NOMO-1 treated with dmso at 0.1 percent for 144 hours (cell line): Measurements from ENCODE around the gene TNNI3.

ENCODE experiments used
- DNase-seq: peaks from one replicate; lab custom pipeline; 2025; ENCODE audit not compliant: unreplicated experiment; lab: John Stamatoyannopoulos, UW

Gene TNNI3

DNA sequence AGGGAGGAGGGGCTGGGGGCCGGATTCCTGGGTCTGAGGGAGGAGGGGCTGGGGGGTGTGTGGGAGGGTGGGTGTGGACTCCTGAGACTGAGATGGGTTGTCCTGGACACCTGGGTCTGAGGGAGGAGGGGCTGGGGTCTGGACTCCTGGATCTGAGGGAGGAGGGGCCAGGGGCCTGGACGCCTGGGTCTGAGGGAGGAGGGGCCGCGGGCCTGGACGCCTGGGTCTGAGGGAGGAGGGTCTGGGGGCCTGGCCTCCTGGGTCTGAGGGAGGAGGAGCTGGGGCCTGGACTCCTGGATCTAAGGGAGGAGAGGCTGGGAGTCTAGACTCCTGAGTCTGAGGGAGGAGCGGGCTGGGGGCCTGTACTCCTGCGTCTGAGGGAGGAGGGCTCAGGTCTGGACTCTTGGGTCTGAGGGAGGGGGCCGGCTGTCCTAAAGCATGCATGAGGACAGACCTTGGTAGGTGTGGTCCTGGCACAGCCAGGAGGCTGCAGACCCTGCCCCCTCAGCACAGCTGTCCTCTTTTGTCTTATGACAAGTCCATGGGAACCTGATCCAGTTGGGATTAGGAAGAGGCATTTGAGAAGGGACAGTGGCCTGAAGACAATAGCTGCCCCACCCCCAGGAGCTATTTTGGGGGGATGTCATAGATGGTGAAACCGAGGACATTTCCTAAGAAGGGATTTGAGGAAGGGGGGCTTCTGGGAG, 9.8 kb downstream of the TNNI3 start:
- no peak for DNase-seq

DNA sequence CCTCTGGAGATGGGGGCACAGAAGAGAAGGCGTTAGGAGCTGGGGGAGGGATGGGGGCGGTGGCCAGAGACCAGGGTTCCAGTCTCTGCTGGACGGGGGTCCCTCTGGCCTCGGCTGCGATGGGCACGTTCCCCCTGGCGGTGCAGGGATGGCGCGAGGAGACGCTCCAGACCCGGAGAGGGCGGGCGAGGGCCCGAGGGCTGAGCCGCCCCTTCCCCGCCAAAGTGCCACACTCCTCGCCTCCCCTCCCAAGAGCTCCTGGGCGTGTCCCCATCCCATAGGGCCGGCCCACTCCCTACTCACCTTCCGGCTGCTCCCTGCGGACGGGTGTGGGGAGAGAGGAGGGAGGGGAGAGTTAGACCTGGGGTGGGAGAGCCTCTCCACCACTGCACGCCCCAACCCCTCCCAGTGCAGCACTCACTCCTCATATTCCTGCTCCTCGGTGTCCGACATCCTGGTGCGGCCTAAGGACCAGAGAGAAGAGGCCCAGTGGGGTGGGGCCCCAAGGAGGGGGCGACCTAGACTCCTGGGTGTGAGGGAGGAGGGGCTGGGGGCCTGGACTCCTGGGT, 10.7 kb downstream of the TNNI3 start:
- DNase-seq: no peak

DNA sequence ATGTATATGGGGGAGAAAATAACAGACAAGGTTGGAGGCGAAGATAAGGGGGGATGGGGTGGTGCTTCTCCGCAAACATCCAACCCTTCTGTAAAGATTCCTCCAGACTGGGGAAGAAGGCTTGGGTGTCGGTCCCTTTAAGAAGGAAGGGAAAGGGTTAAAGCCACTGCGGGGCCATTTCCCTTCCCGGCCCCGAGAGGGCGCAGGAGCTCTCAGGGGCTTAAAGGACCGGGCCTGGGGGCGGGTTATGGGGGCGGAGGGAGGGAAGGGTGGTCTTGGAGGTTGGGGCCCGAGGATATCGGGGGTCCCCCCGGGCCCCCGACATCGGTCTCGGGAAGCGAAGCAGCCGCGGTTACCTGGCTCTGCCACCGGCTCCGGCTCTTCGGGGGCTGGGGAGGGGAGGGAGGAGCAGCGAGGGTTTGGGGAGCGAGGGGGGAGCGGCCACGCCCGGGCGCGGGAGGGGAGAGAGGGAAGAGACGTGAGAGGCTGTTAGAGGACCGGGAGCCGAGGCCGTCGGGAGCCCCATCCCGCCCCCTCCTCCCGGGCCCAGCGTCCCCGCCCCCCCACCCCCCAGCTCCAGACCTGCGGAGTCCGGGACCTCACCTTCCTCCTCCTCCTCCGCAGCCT, 11.3 kb downstream of the TNNI3 start:
- peak; percentile 38 for DNase-seq

DNA sequence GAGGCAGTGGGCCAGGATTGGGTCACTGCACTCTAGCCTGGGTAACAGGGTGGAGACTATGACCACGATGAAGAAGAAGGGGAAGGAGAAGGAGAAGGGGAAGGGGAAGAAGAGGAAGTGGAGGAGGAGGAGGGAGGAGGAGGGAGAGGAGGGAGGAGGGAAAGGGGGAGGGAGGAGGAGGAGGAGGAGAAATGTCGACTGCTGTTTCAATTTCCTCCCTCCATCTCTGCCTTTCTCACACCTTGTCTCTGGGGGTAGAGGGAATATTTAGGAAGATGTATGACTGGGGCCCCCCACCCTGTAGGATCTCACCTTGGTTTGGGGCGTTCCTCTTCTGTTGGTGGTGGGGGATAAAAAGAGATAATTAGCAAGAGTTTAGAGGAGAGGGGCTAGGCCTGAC, 12.3 kb downstream of the TNNI3 start:
- peak; percentile 61 for DNase-seq

DNA sequence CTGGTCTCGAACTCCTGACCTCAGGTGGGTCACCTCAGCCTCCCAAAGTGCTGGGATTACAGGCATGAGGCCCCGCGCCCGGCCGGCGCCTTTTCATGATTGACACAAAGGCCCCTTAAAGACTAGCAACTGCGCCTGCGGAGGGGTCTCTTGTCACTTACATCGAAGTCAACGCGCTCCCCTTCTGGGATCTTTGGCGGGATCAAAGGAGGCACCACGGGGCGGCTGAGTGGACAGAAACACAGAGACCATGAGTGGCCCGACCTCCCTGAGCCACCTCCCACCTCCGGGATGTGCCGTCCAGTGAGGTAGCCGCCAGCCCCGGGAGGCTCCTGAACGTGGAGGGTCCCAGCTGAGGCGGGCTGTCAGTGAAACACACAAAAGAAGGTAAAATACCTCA, 15.8 kb downstream of the TNNI3 start:
- DNase-seq: no peak

DNA sequence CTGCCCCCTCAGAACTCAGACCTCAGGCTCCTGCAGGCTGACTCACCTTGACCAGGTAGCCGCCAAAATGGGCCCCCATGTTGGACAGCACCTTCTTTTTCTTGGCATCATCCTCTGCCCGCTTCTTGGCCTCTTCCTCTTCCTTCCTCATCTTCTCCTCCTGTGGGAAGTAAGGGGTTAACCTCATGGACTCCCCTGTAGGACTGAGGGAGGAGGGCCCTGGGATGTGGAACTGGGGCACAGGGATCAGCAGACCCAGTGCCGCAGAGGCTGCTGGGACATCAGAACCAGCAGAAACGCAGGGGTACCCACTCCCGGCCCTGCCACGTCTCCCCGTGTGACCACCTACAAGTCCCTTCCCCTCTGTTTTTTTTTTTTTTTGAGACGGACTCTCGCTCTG, 19.6 kb downstream of the TNNI3 start:
- DNase-seq: no peak

DNA sequence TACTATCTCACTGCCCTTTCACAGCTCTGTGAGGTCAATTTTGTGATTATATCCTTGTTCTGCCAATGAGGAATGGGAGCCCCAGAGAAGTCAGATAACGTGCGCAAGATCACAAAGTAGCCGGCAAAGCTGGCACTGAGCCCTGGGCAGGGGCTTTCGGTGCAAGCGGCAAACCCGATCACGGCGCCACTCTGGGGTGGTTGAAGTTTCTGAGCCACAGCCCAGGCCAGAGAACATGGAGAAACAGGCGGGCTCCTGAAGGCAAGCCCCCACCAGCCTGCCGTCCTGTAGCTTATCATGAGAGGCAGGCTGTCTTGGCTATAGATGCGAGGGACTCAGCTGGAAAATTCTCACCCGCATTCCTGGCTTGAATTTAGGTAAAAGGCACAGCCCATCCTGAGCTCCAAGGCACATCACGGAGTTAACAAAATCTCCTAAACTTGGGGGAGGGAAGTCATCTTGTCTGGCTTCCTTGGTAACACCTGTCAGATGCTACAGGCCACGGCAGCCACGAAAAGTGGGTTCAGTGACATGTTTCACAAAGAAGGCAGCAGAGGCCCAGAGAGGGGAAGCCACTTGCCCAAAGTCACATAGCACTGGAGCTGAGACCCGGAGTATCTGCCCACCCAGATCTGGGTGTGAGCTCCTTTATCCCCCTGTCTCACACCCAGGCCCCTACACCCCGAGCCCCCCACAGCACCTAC, 21.0 kb downstream of the TNNI3 start:
- no peak for DNase-seq

DNA sequence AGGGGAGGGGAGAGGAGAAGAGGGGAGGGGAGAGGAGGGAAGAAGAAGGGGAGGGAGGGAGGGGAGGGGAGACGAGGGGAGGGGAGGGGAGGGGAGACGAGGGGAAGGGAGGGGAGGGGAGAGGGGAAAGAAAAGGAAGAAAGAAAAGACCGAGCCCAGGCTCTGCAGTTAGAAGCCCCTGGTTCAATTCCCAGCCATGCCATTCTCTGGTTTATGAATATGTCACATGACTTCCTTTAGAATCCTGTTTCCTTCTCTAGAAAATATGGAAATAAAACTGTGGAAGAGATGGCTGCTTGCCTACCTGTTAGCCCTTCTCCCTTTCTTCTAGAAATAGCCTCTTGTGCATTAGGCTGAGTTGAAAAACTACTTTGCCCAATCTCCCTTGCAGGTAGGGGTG, 22.8 kb downstream of the TNNI3 start:
- no peak for DNase-seq

DNA sequence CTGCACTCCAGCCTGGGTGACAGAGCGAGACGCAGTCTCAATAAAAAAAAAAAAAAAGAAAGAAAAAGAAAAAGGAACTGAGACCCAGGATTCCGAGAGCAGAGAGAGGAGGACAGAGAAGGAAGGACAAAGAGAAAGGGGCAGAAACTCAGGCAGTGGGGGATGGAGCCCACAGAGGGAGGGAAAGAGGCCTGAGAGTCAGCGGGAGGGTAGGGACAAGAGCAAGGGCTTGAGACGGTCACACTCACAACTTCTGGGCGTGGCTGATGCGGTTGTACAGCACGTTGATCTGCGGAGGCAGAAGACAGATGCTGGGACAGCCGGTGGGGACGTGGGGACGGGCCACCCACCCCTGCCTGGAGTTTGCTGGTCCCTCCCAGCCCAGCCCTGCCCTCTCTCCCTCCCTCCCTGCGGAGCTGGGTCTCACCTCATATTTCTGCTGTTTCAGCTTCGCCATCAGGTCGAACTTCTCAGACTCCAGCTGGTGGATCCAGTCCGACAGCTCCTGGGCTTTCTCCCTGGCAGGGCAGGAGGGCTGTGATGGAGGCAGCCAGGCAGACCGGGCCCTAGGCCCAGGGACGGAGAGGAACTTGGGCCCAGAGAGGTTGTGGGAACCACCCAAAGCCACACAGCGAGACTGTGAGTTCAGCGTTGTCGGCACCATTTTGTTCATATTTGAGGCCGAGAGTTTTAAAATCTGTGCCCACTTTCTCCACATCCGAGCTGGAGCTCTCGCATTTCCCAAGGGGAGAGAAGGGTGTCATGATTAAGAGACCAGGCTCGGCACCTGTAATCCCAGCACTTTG, 23.7 kb downstream of the TNNI3 start:
- DNase-seq: peak; percentile 8

DNA sequence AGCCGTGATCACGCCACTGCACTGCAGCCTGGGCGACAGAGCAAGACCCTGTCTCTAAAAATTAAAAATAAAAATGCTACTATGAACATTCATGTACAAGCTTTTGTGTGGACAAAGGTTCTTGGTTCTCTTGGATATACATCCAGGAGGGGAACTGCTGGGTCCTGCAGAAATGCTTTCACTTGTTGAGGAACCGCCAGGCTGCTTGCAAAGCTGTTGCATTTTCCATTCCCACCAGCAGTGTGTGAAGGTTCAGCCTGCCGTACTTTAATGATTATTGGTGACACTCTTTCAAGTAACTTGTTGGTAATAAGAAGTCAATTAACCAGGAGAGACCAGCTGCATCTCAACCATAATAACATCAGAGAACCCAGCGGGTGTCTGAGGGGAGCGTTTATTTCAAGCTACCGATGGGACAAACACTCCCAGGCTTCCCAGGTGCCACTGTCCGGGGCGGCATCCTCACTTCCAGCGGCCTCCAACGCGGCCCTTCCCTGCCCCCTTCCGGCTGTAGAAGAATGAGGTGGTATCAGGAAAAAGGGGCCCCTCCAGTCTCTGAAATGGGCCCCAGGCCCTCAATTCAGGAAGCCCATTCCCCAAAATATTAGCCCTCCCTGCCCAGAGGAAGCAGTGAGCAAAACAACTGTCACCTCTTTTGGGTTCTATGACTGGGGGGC, 24.9 kb downstream of the TNNI3 start:
- DNase-seq: no peak

DNA sequence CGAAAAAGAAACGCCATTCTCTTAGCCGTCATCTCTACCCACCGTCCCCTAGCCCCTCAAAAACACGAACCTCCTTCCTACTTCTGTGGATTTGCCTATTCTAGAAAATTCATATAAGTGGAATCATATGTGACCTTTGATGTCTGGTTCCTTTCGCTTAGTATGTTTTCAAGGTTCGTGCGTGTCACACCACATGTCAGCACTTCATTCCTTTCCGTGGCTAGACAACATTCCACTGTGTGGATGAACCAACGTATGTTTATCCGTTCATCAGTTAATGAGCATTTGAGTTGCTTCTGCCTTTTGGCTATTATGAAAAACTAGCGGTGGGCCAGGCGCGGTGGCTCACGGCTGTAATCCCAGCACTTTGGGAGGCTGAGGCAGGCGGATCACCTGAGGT, 26.1 kb downstream of the TNNI3 start:
- no peak for DNase-seq

DNA sequence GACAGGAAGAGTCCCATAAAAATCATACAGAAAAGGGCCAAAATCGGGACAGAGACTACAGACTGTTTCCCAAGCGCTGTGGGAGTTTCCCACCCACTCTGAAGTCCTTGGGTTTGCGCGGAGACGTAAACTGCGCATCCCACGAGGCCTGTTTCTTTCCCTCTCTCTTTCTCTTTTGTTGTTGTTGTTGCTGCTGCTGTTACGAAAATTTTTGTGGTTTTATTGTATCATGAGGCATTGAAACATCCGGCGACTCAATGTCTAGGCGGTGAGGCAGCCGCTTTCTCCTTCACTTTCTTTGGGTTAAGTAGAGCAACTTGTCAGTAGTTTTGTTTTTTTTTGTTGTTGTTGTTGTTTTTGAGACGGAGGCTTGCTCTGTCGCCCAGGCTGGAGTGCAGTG, 38.5 kb downstream of the TNNI3 start:
- no peak for DNase-seq

DNA sequence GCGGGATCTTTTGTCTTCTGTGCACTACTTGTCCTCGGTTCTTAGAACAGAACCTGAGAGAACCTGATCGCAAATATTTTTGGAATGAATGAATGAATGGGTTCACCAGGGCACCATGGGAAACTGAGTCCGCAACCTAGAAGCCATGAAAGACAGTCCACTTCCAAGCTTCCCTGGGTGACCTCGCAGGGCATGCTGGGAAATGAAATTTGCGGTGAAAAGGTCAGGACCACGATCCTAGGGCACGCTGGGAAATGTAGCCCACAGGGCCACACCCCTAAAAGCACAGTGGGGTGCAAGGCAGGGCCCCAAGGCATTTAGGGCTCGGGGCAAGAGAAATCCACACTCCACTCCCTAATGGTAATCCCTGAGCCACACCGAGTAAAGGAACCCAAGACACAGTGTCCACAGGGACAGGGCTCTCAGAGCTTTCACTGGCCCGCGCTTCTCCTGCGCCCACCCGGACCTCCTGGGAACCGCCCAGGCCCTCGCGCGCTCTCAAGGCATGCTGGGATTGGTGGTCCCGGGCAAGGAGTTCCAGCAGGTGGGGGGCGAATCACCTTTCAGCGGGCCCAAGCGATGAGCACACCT, 39.0 kb downstream of the TNNI3 start:
- DNase-seq: no peak

DNA sequence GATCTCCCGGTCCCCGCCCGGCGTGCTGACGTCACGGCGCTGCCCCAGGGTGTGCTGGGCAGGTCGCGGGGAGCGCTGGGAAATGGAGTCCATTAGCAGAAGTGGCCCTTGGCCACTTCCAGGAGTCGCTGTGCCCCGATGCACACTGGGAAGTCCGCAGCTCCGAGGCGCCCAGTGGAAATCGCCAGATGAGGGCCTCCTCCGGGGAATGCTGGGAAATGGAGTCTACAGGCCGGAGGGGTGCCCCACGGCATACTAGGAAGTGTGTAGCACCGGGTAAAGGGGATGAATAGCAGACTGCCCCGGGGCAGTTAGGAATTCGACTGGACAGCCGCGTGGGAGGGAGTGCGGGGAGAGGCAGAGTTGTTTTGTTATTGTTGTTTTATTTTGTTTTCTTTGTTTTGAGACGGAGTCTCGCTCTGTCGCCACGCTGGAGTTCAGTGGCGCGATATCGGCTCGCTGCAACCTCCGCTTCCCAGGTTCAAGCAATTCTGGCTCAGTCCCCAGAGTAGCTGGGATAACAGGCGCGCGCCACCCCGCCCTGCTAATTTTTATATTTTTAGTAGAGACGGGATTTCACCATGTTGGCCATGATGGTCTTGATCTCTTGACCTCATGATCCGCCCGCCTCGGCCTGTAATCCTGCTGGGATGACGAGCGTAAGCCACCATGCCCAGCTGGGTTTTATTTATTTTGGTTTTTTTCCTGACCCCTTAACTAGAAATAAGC, 39.7 kb downstream of the TNNI3 start:
- peak; percentile 98 for DNase-seq

DNA sequence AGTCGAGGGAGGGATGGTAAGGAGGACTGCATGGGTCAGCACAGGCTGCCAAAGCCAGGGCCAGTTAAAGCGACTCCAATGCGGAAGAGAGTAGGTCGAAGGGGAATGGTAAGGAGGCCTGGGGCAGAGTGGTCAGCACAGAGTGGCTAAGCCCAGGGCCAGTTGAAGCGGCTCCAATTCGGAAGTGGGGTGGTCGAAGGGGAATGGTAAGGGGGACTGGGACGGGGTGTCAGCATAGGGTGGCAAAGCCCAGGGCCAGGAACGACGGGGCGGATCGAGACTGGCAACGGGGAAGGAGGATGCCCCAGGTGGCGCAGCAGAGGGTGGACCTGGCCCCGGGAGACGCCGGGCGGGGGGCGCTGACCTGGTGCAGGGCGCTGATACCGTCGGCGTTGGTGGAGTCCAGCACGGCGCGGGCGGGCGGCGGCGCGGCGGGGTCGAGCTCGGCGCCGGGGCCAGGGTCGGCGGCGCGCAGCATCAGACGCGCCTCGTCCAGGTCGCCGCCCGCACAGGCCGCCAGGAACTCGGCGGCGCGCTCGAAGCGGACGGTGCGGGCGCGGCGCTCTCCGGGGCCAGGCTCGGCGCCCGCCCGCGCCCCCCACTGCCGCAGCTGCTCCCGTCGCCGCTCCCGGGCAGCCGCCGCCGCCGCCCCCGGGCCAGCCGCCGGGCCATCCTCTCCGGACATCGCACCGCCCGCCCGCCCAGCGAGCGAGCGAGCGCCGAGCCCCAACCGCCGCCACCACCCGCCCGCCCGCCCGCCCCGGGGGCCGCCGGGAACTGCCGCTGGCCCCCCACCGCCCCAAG, 40.5 kb downstream of the TNNI3 start, which contains the start of gene PPP1R12C:
Gene PPP1R12C (minus strand): TSS at position 779 of the 804 bp plus-strand sequence. CDS start 94 bp downstream, at position 685.
- DNase-seq: no peak

DNA sequence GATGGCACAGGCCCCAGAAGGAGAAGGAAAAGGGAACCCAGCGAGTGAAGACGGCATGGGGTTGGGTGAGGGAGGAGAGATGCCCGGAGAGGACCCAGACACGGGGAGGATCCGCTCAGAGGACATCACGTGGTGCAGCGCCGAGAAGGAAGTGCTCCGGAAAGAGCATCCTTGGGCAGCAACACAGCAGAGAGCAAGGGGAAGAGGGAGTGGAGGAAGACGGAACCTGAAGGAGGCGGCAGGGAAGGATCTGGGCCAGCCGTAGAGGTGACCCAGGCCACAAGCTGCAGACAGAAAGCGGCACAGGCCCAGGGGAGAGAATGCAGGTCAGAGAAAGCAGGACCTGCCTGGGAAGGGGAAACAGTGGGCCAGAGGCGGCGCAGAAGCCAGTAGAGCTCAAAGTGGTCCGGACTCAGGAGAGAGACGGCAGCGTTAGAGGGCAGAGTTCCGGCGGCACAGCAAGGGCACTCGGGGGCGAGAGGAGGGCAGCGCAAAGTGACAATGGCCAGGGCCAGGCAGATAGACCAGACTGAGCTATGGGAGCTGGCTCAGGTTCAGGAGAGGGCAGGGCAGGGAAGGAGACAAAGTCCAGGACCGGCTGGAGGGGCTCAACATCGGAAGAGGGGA, 41.2 kb downstream of the TNNI3 start:
- peak; percentile 66 for DNase-seq

DNA sequence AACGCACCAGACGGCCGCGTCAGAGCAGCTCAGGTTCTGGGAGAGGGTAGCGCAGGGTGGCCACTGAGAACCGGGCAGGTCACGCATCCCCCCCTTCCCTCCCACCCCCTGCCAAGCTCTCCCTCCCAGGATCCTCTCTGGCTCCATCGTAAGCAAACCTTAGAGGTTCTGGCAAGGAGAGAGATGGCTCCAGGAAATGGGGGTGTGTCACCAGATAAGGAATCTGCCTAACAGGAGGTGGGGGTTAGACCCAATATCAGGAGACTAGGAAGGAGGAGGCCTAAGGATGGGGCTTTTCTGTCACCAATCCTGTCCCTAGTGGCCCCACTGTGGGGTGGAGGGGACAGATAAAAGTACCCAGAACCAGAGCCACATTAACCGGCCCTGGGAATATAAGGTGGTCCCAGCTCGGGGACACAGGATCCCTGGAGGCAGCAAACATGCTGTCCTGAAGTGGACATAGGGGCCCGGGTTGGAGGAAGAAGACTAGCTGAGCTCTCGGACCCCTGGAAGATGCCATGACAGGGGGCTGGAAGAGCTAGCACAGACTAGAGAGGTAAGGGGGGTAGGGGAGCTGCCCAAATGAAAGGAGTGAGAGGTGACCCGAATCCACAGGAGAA, 42.0 kb downstream of the TNNI3 start:
- no peak for DNase-seq
